Measurements from ENCODE around the gene BGN. TPM values are rescaled to one million over a fixed set of nuclear protein-coding genes. Genes with fewer than 3 reads are reported as not detected.

The BGN gene
- total and polyA plus RNA-seq, 4 donors = 77.9 to 161 (median 126) TPM

DNA sequence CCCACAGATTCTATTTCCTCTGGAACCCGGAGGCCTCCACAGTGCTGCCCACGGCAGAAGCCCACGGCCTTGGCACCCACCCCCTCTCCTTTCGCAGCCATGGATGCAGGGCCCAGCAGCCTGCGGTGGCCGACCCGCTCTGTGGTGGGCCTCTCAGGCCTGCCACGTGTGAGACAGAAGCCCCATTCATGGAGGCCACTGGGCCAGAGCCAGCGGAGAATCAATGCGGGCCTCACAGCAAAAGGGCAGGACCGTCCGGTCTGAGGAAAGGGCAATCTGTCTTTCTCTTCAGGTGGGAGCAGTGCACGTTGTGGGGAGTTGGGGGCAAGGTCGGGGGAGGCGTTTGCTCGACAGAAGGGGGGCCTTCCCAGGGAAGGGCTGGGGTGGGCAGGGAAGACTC is 16.0 kb upstream of the BGN start:
- Histone ChIP-seq H3K36me3 (ENCODE audit: control insufficient read depth in 4 of 4, insufficient read depth in 4 of 4, low read length in 4 of 4) (no peaks in the 10 kb centered on the region), H3K4me3 (no peak overlapping the region), H3K27ac (ENCODE audit: low read depth in 1 of 2, low read length in 1 of 2) (no peak overlapping the region), H3K9me3 (ENCODE audit: control insufficient read depth in 4 of 4, insufficient read depth in 3 of 4, low read length in 3 of 4) (peaks cover 0 to 7% (median 0%) of the 10 kb centered on the region in 4 donors), H3K9ac (ENCODE audit: insufficient read depth in 1 of 2, low read length in 2 of 2) (no peak overlapping the region), H3K4me1 (ENCODE audit: control insufficient read depth in 5 of 5, insufficient read depth in 5 of 5, low read length in 5 of 5) (peaks cover 0 to 30% (median 11%) of the 10 kb centered on the region in 5 donors), H3K27me3 (ENCODE audit: control insufficient read depth in 3 of 3, insufficient read depth in 3 of 3, low read length in 2 of 3) (no peaks in the 10 kb centered on the region)
- WGBS, 2 donors = 84 to 90% methylated on average over 2 to 16 of the region's 16 CpGs
- no peak for DNase-seq
- TF ChIP-seq, protein P1, sequence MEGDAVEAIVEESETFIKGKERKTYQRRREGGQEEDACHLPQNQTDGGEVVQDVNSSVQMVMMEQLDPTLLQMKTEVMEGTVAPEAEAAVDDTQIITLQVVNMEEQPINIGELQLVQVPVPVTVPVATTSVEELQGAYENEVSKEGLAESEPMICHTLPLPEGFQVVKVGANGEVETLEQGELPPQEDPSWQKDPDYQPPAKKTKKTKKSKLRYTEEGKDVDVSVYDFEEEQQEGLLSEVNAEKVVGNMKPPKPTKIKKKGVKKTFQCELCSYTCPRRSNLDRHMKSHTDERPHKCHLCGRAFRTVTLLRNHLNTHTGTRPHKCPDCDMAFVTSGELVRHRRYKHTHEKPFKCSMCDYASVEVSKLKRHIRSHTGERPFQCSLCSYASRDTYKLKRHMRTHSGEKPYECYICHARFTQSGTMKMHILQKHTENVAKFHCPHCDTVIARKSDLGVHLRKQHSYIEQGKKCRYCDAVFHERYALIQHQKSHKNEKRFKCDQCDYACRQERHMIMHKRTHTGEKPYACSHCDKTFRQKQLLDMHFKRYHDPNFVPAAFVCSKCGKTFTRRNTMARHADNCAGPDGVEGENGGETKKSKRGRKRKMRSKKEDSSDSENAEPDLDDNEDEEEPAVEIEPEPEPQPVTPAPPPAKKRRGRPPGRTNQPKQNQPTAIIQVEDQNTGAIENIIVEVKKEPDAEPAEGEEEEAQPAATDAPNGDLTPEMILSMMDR (IDR thresholded peaks at IDR 0.05; ENCODE audit: control extremely low read depth, extremely low read depth) = no peak
- ATAC-seq (ENCODE audit: insufficient read depth, low FRiP score) = no peak

DNA sequence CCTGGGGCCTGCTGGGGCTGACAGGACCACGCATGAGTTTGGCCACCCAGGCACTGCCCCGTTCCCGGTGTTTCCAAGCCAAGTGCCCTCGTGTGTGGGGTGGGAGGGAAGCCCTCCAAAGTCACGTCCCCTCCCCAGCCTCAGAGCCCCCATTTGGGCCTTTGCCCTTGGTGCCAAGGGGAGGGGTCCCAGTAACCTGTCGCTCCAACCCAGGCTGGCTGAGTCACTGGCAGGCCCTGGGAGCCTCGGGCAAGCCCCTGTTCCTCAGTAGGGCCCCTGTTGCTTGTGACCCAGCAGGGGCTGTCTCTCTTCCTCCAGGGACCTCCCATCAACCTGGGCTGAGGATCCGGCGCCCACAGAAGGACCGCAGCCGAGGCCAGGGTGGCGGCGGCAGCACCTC is 13.7 kb upstream of the BGN start:
- Histone ChIP-seq H3K9me3 (ENCODE audit: control insufficient read depth in 4 of 4, insufficient read depth in 3 of 4, low read length in 3 of 4) (peaks cover 0 to 4% (median 0%) of the 10 kb centered on the region in 4 donors), H3K9ac (ENCODE audit: insufficient read depth in 1 of 2, low read length in 2 of 2) (no peak overlapping the region), H3K36me3 (ENCODE audit: control insufficient read depth in 4 of 4, insufficient read depth in 4 of 4, low read length in 4 of 4) (no peaks in the 10 kb centered on the region), H3K4me1 (ENCODE audit: control insufficient read depth in 5 of 5, insufficient read depth in 5 of 5, low read length in 5 of 5) (peaks cover 0 to 37% (median 11%) of the 10 kb centered on the region in 5 donors), H3K27ac (ENCODE audit: low read depth in 1 of 2, low read length in 1 of 2) (no peak overlapping the region), H3K4me3 (no peak overlapping the region), H3K27me3 (ENCODE audit: control insufficient read depth in 3 of 3, insufficient read depth in 3 of 3, low read length in 2 of 3) (no peaks in the 10 kb centered on the region)
- TF ChIP-seq, protein P1 (IDR thresholded peaks at IDR 0.05; ENCODE audit: control extremely low read depth, extremely low read depth) = no peak
- 91% methylated on average over 13 of the region's 13 CpGs; no CpG with 5 or more reads in 1 of the 2 donors for WGBS, 2 donors
- ATAC-seq (ENCODE audit: insufficient read depth, low FRiP score) (no peak), DNase-seq (no peak)

DNA sequence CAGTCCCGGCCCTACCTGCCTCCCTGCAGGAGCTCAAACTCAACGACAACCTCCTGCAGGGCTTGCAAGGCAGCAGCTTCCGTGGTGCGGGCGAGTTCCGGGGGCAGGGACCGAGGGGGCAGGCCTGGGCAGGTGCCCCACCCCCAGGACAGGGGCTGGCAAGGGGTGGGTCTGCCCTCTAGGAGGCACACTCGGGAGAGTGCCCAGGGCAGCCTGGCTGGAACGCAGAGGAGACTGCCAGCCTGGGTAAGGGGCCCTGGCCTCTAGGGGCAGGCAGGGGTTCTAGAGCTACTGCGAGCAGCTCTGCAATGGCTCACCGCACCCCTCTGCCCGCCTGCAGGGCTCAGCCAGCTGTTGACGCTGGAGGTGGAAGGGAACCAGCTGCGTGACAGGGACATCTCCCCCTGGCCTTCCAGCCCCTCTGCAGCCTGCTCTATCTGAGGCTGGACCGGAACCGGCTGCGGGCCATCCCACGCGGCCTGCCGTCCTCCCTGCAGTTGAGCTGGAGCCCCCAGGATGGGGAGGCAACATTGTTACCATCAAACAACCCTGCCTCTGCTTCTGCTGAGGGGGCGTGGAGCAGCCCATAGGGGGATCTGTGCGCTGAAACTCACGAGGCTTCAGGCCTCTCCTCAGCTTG is 12.3 kb upstream of the BGN start:
- no peaks in the 10 kb centered on the region for H3K36me3 ChIP-seq (ENCODE audit: control insufficient read depth in 4 of 4, insufficient read depth in 4 of 4, low read length in 4 of 4)

More for the DNA sequence above, 12.3 kb upstream of the BGN start:
- peak in 1 of 3 donors; percentile 29 for DNase-seq
- H3K27ac ChIP-seq (ENCODE audit: low read depth in 1 of 2, low read length in 1 of 2) = no peak overlapping the region
- WGBS, 2 donors = 84 to 93% methylated on average over 15 to 23 of the region's 23 CpGs
- no peak overlapping the region for H3K4me3 ChIP-seq
- peaks cover 0 to 37% (median 9%) of the 10 kb centered on the region in 5 donors for H3K4me1 ChIP-seq (ENCODE audit: control insufficient read depth in 5 of 5, insufficient read depth in 5 of 5, low read length in 5 of 5)
- no peaks in the 10 kb centered on the region for H3K27me3 ChIP-seq (ENCODE audit: control insufficient read depth in 3 of 3, insufficient read depth in 3 of 3, low read length in 2 of 3)
- H3K9ac ChIP-seq (ENCODE audit: insufficient read depth in 1 of 2, low read length in 2 of 2) = no peak overlapping the region
- no peak for ATAC-seq (ENCODE audit: insufficient read depth, low FRiP score)
- TF ChIP-seq, protein P1 (IDR thresholded peaks at IDR 0.05; ENCODE audit: control extremely low read depth, extremely low read depth) = no peak
- peaks cover 0 to 3% (median 0%) of the 10 kb centered on the region in 4 donors for H3K9me3 ChIP-seq (ENCODE audit: control insufficient read depth in 4 of 4, insufficient read depth in 3 of 4, low read length in 3 of 4)

All from lung (tissue), 12 donors.